GM23338 (cell line): ENCODE results near the gene SPINK8. TPM values are rescaled to one million over a fixed set of nuclear protein-coding genes. Genes with fewer than 3 reads are reported as not detected.

Experiments used
- ATAC-seq: fragments of 200-7000 bp; cut with Tn5 transposase; 3 replicates; pipeline ENCODE4 v1.9.1; 2020
- DNase-seq: peaks from one replicate; pipeline ENCODE4 v3.0.0-alpha.2; 2015; ENCODE audit warnings: low spot score
- H2AFZ ChIP-seq: fragments of 200-600 bp; sonication (generic); 2 replicates; pipeline ENCODE4 v1.8.0; 2016; ENCODE audit warnings: antibody characterized with exemption, mild to moderate bottlenecking, moderate library complexity
- H3F3A ChIP-seq: fragments of 200-600 bp; sonication (generic); replicated peaks from 2 replicates; pipeline ENCODE4 v1.8.0; 2017; ENCODE audit warnings: antibody characterized with exemption, mixed run types, low read depth
- H3K27ac ChIP-seq: fragments of 200-600 bp; sonication (generic); 2 replicates; pipeline ENCODE4 v1.6.1; 2016; ENCODE audit warnings: low read depth
- H3K27me3 ChIP-seq: fragments of 200-600 bp; sonication (generic); 2 replicates; pipeline ENCODE4 v1.8.0; 2016; ENCODE audit warnings: mild to moderate bottlenecking, mixed run types, moderate library complexity; ENCODE audit not compliant: insufficient read depth
- H3K36me3 ChIP-seq: fragments of 200-600 bp; sonication (generic); 2 replicates; pipeline ENCODE4 v1.8.0; 2016; ENCODE audit warnings: mild to moderate bottlenecking; ENCODE audit not compliant: insufficient read depth
- H3K4me1 ChIP-seq: fragments of 200-600 bp; sonication (generic); 2 replicates; pipeline ENCODE4 v1.8.0; 2016; ENCODE audit warnings: mild to moderate bottlenecking, moderate library complexity; ENCODE audit not compliant: insufficient read depth
- H3K4me2 ChIP-seq: fragments of 200-600 bp; sonication (generic); 2 replicates; pipeline ENCODE4 v1.7.1; 2017; ENCODE audit warnings: mixed run types
- H3K4me3 ChIP-seq: fragments of 200-600 bp; sonication (generic); 2 replicates; pipeline ENCODE4 v1.6.1; 2016; ENCODE audit warnings: mixed run types
- H3K79me2 ChIP-seq: fragments of 200-600 bp; sonication (generic); replicated peaks from 2 replicates; pipeline ENCODE4 v1.8.0; 2017; ENCODE audit warnings: mild to moderate bottlenecking; ENCODE audit not compliant: insufficient read depth
- H3K9me2 ChIP-seq: fragments of 200-600 bp; sonication (generic); 2 replicates; pipeline ENCODE4 v1.8.0; 2017; ENCODE audit not compliant: insufficient read depth
- H4K20me1 ChIP-seq: fragments of 200-600 bp; sonication (generic); replicated peaks from 2 replicates; pipeline ENCODE4 v1.8.0; 2017; ENCODE audit warnings: mild to moderate bottlenecking; ENCODE audit not compliant: insufficient read depth
- H3K27ac Mint-ChIP-seq: 2 replicates; pipeline ENCODE4 v1.8.0; 2020; ENCODE audit warnings: inconsistent platforms, mild to moderate bottlenecking, moderate library complexity, mixed read lengths
- H3K27me3 Mint-ChIP-seq: 3 replicates; pipeline ENCODE4 v1.8.0; 2022; ENCODE audit warnings: low read depth, mild to moderate bottlenecking, moderate library complexity, mixed read lengths, inconsistent platforms; ENCODE audit not compliant: insufficient read depth, poor library complexity
- H3K36me3 Mint-ChIP-seq: 3 replicates; pipeline ENCODE4 v1.8.0; 2021; ENCODE audit warnings: low read depth, mild to moderate bottlenecking, inconsistent platforms, moderate library complexity, mixed read lengths
- H3K4me1 Mint-ChIP-seq: 3 replicates; pipeline ENCODE4 v1.8.0; 2020; ENCODE audit warnings: mild to moderate bottlenecking, inconsistent platforms, mixed read lengths
- H3K4me3 Mint-ChIP-seq: 3 replicates; pipeline ENCODE4 v1.8.0; 2021; ENCODE audit warnings: moderate library complexity, mild to moderate bottlenecking, inconsistent platforms, mixed read lengths
- H3K9me3 Mint-ChIP-seq: 3 replicates; pipeline ENCODE4 v1.8.0; 2020; ENCODE audit warnings: moderate library complexity, mild to moderate bottlenecking, inconsistent platforms, mixed read lengths
- CREB1 ChIP-seq: fragments of 250-450 bp; sonication (Bioruptor Pico); IDR thresholded peaks from 2 replicates; pipeline ENCODE4 v1.5.0; 2020; ENCODE audit warnings: low read depth, mild to moderate bottlenecking, moderate library complexity
- CTCF ChIP-seq, 2 experiments: fragments of 200-600 bp in 1 of 2; sonication (generic) in 1 of 2; conservative IDR thresholded peaks; 2 replicates each; pipeline versions ENCODE4 v1.5.1 to v1.6.1; 2016 to 2017; ENCODE audit warnings: antibody characterized with exemption in 2 of 2, low read depth in 2 of 2, mild to moderate bottlenecking in 2 of 2, moderate library complexity in 1 of 2
- EZH2 ChIP-seq: fragments of 200-600 bp; sonication (generic); IDR thresholded peaks from one replicate; pipeline ENCODE4 v1.8.0; 2017; ENCODE audit warnings: antibody characterized with exemption, mild to moderate bottlenecking, low read depth; ENCODE audit not compliant: unreplicated experiment
- EZH2phosphoT487 ChIP-seq: fragments of 200-600 bp; sonication (generic); IDR thresholded peaks from one replicate; pipeline ENCODE4 v1.8.1; 2018; ENCODE audit warnings: antibody characterized with exemption; ENCODE audit not compliant: unreplicated experiment
- JUNB ChIP-seq: IDR thresholded peaks from one replicate; pipeline ENCODE4 v1.6.1; 2016; ENCODE audit warnings: antibody characterized with exemption; ENCODE audit not compliant: unreplicated experiment
- NANOG ChIP-seq: IDR thresholded peaks from 2 replicates; pipeline ENCODE4 v1.6.1; 2016; ENCODE audit warnings: antibody characterized with exemption, borderline replicate concordance
- STAT1 ChIP-seq: IDR thresholded peaks from one replicate; pipeline ENCODE4 v1.6.1; 2016; ENCODE audit warnings: antibody characterized with exemption; ENCODE audit not compliant: unreplicated experiment
- ZNF331 ChIP-seq: fragments of 250-450 bp; sonication (Bioruptor Pico); IDR thresholded peaks from 2 replicates; pipeline ENCODE4 v1.5.0; 2020; ENCODE audit warnings: low read depth, mild to moderate bottlenecking, moderate library complexity
- polyA plus RNA-seq: library from polyadenylated mRNA; unstranded; fragments of >200 nt; fragmentation: Nextera tagmentation; extraction: Ambion mirVana; gene quantifications from 2 replicates; pipeline ENCODE4 v1.2.1, GENCODE V29; 2016
- total RNA-seq: library from RNA; depleted of rRNA; stranded (reverse); fragments of >200 nt; shearing (Covaris generic); gene quantifications from 2 replicates; pipeline ENCODE4 v1.2.3, GENCODE V29; 2014
- TF ChIP-seq, protein P1 (sequence below): IDR thresholded peaks from one replicate; pipeline ENCODE4 v1.6.1; 2018; ENCODE audit warnings: antibody characterized with exemption; ENCODE audit not compliant: unreplicated experiment
- TF ChIP-seq, protein P2 (sequence below): IDR thresholded peaks from 2 replicates; pipeline ENCODE4 v1.6.1; 2016; ENCODE audit warnings: antibody characterized with exemption

The SPINK8 gene
- total and polyA plus RNA-seq, 2 experiments from 2014 or later: not detected

DNA sequence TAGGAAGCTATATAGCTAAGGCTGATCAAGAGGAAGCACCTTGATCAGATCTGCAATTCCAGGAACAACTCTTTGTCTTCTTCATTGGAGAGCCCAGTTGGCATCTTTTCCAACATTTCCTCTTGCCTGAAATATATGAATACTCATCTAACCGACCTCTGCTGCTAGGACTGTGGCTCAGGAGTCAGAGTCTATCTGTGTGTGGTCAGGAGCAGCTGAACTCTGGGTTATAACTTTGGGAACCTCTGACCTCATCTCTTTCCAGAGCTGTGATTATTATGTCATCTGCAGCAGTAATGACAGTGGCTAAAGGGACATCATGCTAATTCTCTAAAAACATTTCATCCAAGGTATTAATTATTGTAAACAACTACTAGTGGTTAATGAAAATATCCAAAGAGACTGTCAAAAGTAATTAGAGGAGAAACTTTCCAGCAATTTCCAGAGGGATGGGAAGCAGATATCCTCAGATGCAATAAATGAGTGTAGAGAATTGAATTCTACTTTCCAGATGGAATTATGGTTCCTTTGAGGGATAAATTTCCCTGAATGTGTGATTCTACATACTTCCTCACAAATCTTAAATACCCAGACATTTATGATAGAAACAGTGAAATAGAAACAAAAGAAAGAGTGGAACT is 11.5 kb upstream of the SPINK8 start (continued):
- TF ChIP-seq, protein P1, sequence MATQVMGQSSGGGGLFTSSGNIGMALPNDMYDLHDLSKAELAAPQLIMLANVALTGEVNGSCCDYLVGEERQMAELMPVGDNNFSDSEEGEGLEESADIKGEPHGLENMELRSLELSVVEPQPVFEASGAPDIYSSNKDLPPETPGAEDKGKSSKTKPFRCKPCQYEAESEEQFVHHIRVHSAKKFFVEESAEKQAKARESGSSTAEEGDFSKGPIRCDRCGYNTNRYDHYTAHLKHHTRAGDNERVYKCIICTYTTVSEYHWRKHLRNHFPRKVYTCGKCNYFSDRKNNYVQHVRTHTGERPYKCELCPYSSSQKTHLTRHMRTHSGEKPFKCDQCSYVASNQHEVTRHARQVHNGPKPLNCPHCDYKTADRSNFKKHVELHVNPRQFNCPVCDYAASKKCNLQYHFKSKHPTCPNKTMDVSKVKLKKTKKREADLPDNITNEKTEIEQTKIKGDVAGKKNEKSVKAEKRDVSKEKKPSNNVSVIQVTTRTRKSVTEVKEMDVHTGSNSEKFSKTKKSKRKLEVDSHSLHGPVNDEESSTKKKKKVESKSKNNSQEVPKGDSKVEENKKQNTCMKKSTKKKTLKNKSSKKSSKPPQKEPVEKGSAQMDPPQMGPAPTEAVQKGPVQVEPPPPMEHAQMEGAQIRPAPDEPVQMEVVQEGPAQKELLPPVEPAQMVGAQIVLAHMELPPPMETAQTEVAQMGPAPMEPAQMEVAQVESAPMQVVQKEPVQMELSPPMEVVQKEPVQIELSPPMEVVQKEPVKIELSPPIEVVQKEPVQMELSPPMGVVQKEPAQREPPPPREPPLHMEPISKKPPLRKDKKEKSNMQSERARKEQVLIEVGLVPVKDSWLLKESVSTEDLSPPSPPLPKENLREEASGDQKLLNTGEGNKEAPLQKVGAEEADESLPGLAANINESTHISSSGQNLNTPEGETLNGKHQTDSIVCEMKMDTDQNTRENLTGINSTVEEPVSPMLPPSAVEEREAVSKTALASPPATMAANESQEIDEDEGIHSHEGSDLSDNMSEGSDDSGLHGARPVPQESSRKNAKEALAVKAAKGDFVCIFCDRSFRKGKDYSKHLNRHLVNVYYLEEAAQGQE: no peak
- no peak for TF ChIP-seq EZH2
- no peak for TF ChIP-seq ZNF331 (CRISPR knock-in tag)
- TF ChIP-seq CTCF (conservative IDR thresholded peaks at IDR 0.05; ENCODE audit: low read depth in 2 of 2): no peak
- TF ChIP-seq NANOG: no peak
- TF ChIP-seq JUNB: no peak
- no peak for TF ChIP-seq STAT1
- no peak for TF ChIP-seq CREB1 (CRISPR knock-in tag)
- no peak for TF ChIP-seq EZH2phosphoT487
- TF ChIP-seq, protein P2, sequence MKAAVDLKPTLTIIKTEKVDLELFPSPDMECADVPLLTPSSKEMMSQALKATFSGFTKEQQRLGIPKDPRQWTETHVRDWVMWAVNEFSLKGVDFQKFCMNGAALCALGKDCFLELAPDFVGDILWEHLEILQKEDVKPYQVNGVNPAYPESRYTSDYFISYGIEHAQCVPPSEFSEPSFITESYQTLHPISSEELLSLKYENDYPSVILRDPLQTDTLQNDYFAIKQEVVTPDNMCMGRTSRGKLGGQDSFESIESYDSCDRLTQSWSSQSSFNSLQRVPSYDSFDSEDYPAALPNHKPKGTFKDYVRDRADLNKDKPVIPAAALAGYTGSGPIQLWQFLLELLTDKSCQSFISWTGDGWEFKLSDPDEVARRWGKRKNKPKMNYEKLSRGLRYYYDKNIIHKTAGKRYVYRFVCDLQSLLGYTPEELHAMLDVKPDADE: no peak

GRCh38 chr3:48343432-48343831 is 10.0 kb upstream of the SPINK8 start:
- Histone ChIP-seq H3K4me1 (no peaks in the 10 kb centered on the region), H3K4me3 (no peak overlapping the region), H4K20me1 (no peaks in the 10 kb centered on the region), H3K36me3 (no peaks in the 10 kb centered on the region), H3F3A (0 out of 2 replicates have a peak, but pooled peaks cover 3% of the 10 kb centered on the region), H3K4me2 (no peak overlapping the region), H3K79me2 (no peaks in the 10 kb centered on the region), H3K27me3 (no peaks in the 10 kb centered on the region), H3K9me2 (no peaks in the 10 kb centered on the region), H3K27ac (no peak overlapping the region), H2AFZ (no peak overlapping the region)
- ATAC-seq (no peak), DNase-seq (no peak)
- no peak for TF ChIP-seq CREB1 (CRISPR knock-in tag)
- Mint-ChIP-seq H3K36me3 (no peaks in the 10 kb centered on the region), H3K9me3 (no peaks in the 10 kb centered on the region), H3K4me1 (no peaks in the 10 kb centered on the region), H3K4me3 (no peak overlapping the region), H3K27ac (no peak overlapping the region), H3K27me3 (no peaks in the 10 kb centered on the region)
